Esophagus squamous epithelium (tissue), 4 donors: Measurements from ENCODE around the gene CDK5R2.

Source experiments
- CTCF ChIP-seq, 6 experiments: fragments of 450-650 bp in 4 of 6; fragments of 200-600 bp in 2 of 6; sonication (generic) in 2 of 6; IDR thresholded peaks; one replicate each; pipeline ENCODE4 v1.5.1; 2016 to 2019; ENCODE audit warnings: antibody characterized with exemption in 6 of 6, mild to moderate bottlenecking in 4 of 6, moderate library complexity in 4 of 6
- POLR2A ChIP-seq, 4 donors: fragments of 450-650 bp; IDR thresholded peaks; one replicate each; pipeline ENCODE4 v1.6.1; 2017; ENCODE audit warnings: antibody characterized with exemption in 4 of 4, mild to moderate bottlenecking in 4 of 4, moderate library complexity in 3 of 4

GRCh38 chr2:218981881-218982585, 22.6 kb downstream of the CDK5R2 start:
- TF ChIP-seq POLR2A (IDR thresholded peaks at IDR 0.05) = no peak
- no peak for TF ChIP-seq CTCF (IDR thresholded peaks at IDR 0.05)
